Activated T-cell treated with anti-CD3 and anti-CD28 coated beads, Interleukin-2, amount 50 U/mL, for 72 hours (primary cell): Measurements from ENCODE around the gene FGF22. TPM values are rescaled to one million over a fixed set of nuclear protein-coding genes. Genes with fewer than 3 reads are reported as not detected.

Source experiments
- ATAC-seq, 2 donors: fragments of 150-1000 bp; cut with Tn5 transposase; replicated peaks in 1 of 2; 2 replicates each; pipeline ENCODE4 v1.10.0; 2021; ENCODE audit warnings: moderate library complexity in 2 of 2, mild to moderate bottlenecking in 1 of 2
- DNase-seq, 2 donors: peaks; one replicate each; pipeline ENCODE4 v3.0.0; 2021 to 2022; ENCODE audit warnings: mixed read lengths in 1 of 2
- H3K27ac Mint-ChIP-seq: one replicate; pipeline ENCODE4 v1.8.0; 2022; ENCODE audit warnings: mild to moderate bottlenecking, moderate library complexity, mixed read lengths
- H3K27me3 Mint-ChIP-seq: one replicate; pipeline ENCODE4 v1.8.0; 2022; ENCODE audit warnings: low read depth, mixed read lengths
- H3K36me3 Mint-ChIP-seq, 2 donors: one replicate each; pipeline ENCODE4 v1.8.0; 2022; ENCODE audit warnings: mixed read lengths in 2 of 2, mild to moderate bottlenecking in 1 of 2; ENCODE audit not compliant: insufficient read depth in 2 of 2
- H3K4me1 Mint-ChIP-seq: one replicate; pipeline ENCODE4 v1.8.0; 2022; ENCODE audit warnings: low read depth, mixed read lengths
- H3K4me3 Mint-ChIP-seq, 2 donors: one replicate each; pipeline ENCODE4 v1.8.0; 2022; ENCODE audit warnings: mild to moderate bottlenecking in 2 of 2, mixed read lengths in 2 of 2, moderate library complexity in 2 of 2
- H3K9me3 Mint-ChIP-seq, 2 donors: one replicate each; pipeline ENCODE4 v1.8.0; 2022; ENCODE audit warnings: mixed read lengths in 2 of 2
- total RNA-seq, 2 donors: library from RNA; stranded (reverse); gene quantifications; one replicate each; pipeline ENCODE4 v1.2.3, GENCODE V29; 2022

The FGF22 gene
- total RNA-seq = not detected

DNA sequence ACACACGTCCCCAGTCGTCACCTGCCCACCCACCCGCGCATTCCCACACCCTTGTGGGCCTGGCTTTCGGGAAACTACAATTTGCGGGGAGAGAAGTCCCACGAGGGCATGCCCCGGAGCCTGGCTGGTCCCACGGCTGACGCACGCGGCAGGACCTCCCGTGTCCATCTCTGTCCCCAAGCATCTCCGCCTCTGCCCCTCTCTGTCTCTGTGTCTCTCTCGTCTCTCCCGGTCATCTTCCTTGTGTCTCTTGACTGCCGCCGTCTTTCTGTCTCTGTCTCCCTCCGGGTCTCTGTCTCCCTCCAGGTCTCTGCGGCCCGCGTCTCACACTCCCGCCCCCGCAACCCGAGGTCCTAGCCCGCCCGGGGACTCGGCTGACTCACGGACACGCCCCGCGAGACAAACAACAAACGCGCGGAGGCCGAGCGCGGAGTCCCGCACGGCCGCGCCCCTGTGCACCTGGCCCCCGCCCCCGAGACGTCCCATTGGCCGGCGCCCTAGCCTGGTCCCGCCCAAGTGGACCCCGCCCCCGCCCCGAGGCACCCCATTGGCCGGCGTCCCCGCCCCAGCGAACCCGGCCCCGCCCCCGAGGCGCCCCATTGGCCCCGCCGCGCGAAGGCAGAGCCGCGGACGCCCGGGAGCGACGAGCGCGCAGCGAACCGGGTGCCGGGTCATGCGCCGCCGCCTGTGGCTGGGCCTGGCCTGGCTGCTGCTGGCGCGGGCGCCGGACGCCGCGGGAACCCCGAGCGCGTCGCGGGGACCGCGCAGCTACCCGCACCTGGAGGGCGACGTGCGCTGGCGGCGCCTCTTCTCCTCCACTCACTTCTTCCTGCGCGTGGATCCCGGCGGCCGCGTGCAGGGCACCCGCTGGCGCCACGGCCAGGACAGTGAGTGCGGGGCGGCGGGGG, at the start of gene FGF22:
FGF22 (plus strand) TSS at position 627 of the 908 bp plus-strand sequence; CDS start at position 674, 47 bp downstream.
- Mint-ChIP-seq H3K4me1 (peaks cover 6% of the 10 kb centered on the region), H3K4me3 (peak within 1 kb of the TSS; percentile 84 to 89), H3K36me3 (no peaks in the 10 kb centered on the region), H3K9me3 (no peaks in the 10 kb centered on the region), H3K27me3 (peaks cover 6% of the 10 kb centered on the region), H3K27ac (no peak within 1 kb of the TSS)
- DNase-seq (peak; percentile 95 to 96), ATAC-seq (peak; percentile 94 to 96)

DNA sequence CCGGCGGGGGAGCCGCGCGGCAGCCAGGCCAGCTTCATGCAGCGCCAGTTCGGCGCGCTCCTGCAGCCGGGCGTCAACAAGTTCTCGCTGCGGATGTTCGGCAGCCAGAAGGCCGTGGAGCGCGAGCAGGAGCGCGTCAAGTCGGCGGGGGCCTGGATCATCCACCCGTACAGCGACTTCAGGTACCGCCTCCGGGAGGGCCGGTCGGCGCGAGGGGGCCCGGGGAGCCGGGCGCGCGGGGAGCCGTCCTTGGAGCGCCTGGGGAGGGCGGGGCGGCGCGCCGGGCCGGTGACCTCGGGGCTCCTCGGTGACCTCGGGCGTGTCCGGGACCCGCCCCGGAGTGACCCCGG, 49.3 kb upstream of the FGF22 start:
- no peak overlapping the region for H3K27ac Mint-ChIP-seq
- peaks cover 12% of the 10 kb centered on the region for H3K27me3 Mint-ChIP-seq
- peak; percentile 35 to 42 for DNase-seq
- no peaks in the 10 kb centered on the region for H3K9me3 Mint-ChIP-seq
- H3K4me3 Mint-ChIP-seq = peak overlapping the region in 1 of 2 donors; percentile 42
- H3K36me3 Mint-ChIP-seq = no peaks in the 10 kb centered on the region
- H3K4me1 Mint-ChIP-seq = peaks cover 13% of the 10 kb centered on the region
- ATAC-seq = peak; percentile 28 to 42

GRCh38 chr19:590750-591098, 49.0 kb upstream of the FGF22 start:
- Mint-ChIP-seq H3K27ac (no peak overlapping the region), H3K27me3 (peaks cover 12% of the 10 kb centered on the region), H3K4me3 (no peak overlapping the region), H3K36me3 (no peaks in the 10 kb centered on the region), H3K9me3 (no peaks in the 10 kb centered on the region), H3K4me1 (peaks cover 13% of the 10 kb centered on the region)
- ATAC-seq (no peak), DNase-seq (no peak)

DNA sequence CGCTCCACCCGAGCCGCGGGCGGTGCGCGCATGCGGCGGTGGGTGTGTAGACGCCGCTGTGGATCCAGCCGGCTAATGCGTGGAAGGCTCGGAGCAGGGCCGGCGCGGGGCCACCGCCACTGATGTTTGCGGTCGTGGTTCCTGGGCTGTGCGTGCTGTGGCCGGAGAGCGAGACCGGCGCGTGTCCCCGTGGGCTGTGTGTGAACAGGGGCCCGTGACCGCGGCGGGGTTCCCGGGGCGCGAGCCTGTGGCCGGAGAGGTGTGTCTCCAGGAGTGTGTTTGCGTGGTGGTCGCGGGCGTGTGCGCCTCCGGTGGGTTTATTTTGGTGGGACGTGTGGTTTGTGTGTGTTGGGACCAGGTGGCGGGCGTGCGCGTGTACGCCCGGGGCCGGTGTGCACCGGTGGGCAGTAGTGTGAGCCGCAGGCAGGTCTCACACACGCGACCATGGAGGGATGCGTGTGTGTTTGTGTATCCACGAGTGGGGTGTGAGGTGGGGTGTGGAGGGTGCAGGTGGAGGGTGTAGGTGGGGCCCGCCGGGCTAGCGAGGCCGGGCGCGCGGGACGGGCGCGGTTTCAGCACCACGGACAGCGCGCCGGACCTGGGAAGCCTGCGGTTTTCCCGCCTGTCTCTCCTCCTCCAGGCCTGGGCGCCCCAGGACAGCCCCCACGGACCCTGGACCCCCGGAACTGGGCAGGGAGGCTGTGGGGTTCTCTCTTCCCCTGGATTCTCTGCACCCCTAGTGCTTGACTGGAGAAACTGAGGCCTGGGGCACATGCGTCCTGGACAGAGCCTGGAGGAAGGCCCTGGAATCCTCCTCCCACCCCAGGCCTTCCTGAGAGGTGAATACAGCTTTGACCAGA, 48.4 kb upstream of the FGF22 start:
- peak overlapping the region in 1 of 2 donors; percentile 44 for H3K4me3 Mint-ChIP-seq
- H3K4me1 Mint-ChIP-seq = peaks cover 13% of the 10 kb centered on the region
- no peak overlapping the region for H3K27ac Mint-ChIP-seq

DNA sequence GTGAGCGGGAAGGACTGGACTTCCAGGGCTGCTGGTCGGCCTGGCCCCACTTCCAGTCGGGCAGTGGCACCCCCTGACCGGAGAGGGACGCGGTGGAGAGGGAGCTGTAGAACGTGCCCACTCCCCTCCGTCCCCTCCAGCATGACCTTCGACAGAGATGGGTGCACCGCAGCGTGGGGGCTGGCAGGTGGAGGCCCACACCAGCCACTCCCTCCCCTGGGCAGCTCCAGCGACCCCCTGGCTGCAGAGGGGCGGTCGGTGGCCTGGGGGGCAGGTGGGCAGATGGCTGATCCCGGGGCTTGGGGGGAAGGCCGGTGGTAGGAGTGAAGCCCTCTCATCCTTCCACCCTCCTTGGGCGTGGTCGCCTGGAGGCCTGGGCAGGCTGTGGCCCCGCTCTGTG, 47.6 kb upstream of the FGF22 start:
- no peaks in the 10 kb centered on the region for H3K9me3 Mint-ChIP-seq
- DNase-seq = no peak
- H3K4me1 Mint-ChIP-seq = peaks cover 13% of the 10 kb centered on the region

More for the DNA sequence above, 48.4 kb upstream of the FGF22 start:
- H3K9me3 Mint-ChIP-seq = no peaks in the 10 kb centered on the region
- H3K27me3 Mint-ChIP-seq = peaks cover 12% of the 10 kb centered on the region
- DNase-seq (no peak), ATAC-seq (no peak)
- no peaks in the 10 kb centered on the region for H3K36me3 Mint-ChIP-seq

DNA sequence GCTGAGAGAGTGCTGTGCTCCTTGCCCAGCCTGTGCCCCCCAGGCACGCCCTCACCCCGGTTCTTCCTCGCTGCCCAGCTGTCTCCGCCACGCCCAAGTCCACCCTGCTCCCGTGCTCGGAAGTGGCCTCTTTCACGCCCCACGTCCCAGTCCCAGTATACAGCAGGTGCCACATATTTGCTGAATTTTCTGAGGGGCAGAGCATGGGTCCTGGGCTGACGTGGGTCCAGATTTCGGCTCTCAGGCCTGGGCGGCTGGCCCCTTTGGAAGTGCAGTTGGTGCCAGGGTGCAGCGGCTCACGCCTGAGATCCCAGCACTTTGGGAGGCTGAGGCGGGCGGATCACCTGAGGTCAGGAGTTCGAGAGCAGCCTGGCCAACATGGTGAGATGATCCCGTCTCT, 46.6 kb upstream of the FGF22 start:
- ATAC-seq = no peak
- H3K9me3 Mint-ChIP-seq = no peaks in the 10 kb centered on the region
- no peak overlapping the region for H3K27ac Mint-ChIP-seq
- H3K36me3 Mint-ChIP-seq = no peaks in the 10 kb centered on the region
- H3K4me3 Mint-ChIP-seq = no peak overlapping the region
- H3K4me1 Mint-ChIP-seq = peaks cover 11% of the 10 kb centered on the region
- H3K27me3 Mint-ChIP-seq = peaks cover 12% of the 10 kb centered on the region
- DNase-seq = no peak

More for the DNA sequence above, 47.6 kb upstream of the FGF22 start:
- H3K27ac Mint-ChIP-seq = no peak overlapping the region
- H3K36me3 Mint-ChIP-seq = no peaks in the 10 kb centered on the region
- no peak for ATAC-seq
- no peak overlapping the region for H3K4me3 Mint-ChIP-seq
- H3K27me3 Mint-ChIP-seq = peaks cover 12% of the 10 kb centered on the region

DNA sequence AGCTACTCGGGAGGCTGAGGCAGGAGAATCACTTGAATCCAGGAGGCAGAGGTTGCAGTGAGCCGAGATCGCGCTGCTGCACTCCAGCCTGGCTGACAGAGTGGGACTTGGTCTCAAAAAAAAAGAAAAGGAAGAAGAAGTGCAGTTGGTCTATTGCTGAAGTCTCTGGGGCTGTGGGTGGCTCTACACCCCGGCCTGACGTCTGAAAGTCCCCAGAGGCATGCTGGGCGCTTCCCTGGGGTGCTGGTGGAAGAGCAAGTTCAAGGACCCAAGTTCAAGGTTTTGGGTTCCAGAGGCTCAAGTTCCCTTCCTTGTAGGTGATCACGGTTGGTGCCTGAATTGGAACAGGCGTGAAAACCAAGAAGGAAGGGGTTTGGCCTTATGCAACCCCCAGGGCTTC, 46.2 kb upstream of the FGF22 start:
- no peak for DNase-seq
- H3K4me3 Mint-ChIP-seq = no peak overlapping the region
- peaks cover 7% of the 10 kb centered on the region for H3K4me1 Mint-ChIP-seq
- no peak overlapping the region for H3K27ac Mint-ChIP-seq
- H3K36me3 Mint-ChIP-seq = no peaks in the 10 kb centered on the region
- H3K27me3 Mint-ChIP-seq = peaks cover 12% of the 10 kb centered on the region
- no peaks in the 10 kb centered on the region for H3K9me3 Mint-ChIP-seq
- ATAC-seq = no peak

GRCh38 chr19:594265-594870, 45.3 kb upstream of the FGF22 start:
- Mint-ChIP-seq H3K27me3 (peaks cover 6% of the 10 kb centered on the region), H3K27ac (no peak overlapping the region), H3K36me3 (no peaks in the 10 kb centered on the region), H3K4me3 (no peak overlapping the region), H3K4me1 (no peaks in the 10 kb centered on the region), H3K9me3 (no peaks in the 10 kb centered on the region)
- ATAC-seq (no peak), DNase-seq (no peak)

- H3K27ac Mint-ChIP-seq = no peak overlapping the region
- H3K27me3 Mint-ChIP-seq = peaks cover 6% of the 10 kb centered on the region
- no peak for DNase-seq
- no peaks in the 10 kb centered on the region for H3K36me3 Mint-ChIP-seq
- H3K4me1 Mint-ChIP-seq = no peaks in the 10 kb centered on the region
- H3K4me3 Mint-ChIP-seq = no peak overlapping the region
- ATAC-seq = no peak
- no peaks in the 10 kb centered on the region for H3K9me3 Mint-ChIP-seq
Measured at GRCh38 chr19:595326-596262, 44.1 kb upstream of the FGF22 start.

- Mint-ChIP-seq H3K27me3 (peaks cover 2% of the 10 kb centered on the region), H3K9me3 (no peaks in the 10 kb centered on the region), H3K36me3 (no peaks in the 10 kb centered on the region), H3K4me1 (no peaks in the 10 kb centered on the region), H3K4me3 (no peak overlapping the region), H3K27ac (no peak overlapping the region)
- DNase-seq (no peak), ATAC-seq (no peak)
Measured at GRCh38 chr19:596263-596655, 43.4 kb upstream of the FGF22 start.

DNA sequence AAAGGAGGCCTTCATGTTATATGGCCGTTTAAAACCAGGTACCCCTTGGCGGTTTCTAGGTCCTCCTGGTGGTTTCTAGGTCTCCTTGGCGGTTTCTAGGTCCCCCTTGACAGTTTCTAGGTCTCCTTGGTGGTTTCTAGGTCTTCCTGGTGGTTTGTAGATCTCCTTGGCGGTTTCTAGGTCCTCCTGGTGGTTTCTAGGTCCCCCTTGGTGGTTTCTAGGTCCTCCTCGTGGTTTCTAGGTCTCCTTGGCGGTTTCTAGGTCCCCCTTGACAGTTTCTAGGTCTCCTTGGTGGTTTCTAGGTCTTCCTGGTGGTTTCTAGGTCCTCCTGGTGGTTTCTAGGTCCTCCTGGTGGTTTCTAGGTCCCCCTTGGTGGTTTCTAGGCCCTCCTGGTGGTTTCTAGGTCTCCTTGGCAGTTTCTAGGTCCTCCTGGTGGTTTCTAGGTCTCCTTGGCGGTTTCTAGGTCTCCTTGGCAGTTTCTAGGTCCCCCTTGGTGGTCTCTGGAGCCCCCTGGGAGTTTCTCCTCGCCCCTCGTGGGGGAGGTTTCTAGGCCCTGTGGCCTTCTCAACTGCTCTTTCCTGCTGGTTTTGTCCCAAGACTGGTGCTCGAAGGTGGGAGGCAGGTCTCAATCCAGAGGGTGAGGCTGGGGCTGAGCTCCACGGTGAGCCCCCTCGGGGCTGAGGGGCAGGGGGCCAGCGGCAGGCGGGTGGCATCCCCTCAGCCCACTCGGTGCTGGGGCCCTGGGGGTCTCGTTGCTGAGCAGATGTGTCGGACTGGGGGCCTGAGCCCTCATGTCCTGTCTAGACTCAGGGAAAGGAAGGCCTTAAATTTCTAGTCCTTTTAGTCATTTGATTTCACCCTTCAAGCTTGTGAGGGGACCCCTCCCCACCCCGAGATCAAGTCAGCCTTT, 42.0 kb upstream of the FGF22 start:
- H3K4me3 Mint-ChIP-seq = no peak overlapping the region
- no peaks in the 10 kb centered on the region for H3K9me3 Mint-ChIP-seq
- H3K27me3 Mint-ChIP-seq = no peaks in the 10 kb centered on the region
- no peak overlapping the region for H3K27ac Mint-ChIP-seq
- H3K4me1 Mint-ChIP-seq = no peaks in the 10 kb centered on the region
- DNase-seq (peak in 1 of 2 donors; percentile 27), ATAC-seq (no peak)
- H3K36me3 Mint-ChIP-seq = no peaks in the 10 kb centered on the region
